Activated T-cell treated with anti-CD3 and anti-CD28 coated beads for 48 hours (primary cell): ENCODE results near the gene SMG6.
A peak's percentile ranks its signal among the peaks of the same experiment; 100 is the strongest.
"Not testable (repeated sequence)": the region's sequence is repeated elsewhere in the genome, so short reads cannot be mapped to it uniquely, and the experiment has no call there.

Experiments used
- DNase-seq: peaks from one replicate; pipeline ENCODE4 v3.0.0-alpha.2; 2020; ENCODE audit warnings: low read depth

Gene SMG6

GRCh38 chr17:2025622-2026309 is 277.8 kb downstream of the SMG6 start:
- DNase-seq: peak; percentile 23

- DNase-seq: peak; percentile 30
Measured at GRCh38 chr17:2025220-2025621, 278.4 kb downstream of the SMG6 start, which contains the start of gene RTN4RL1. RTN4RL1 (minus strand) TSS chr17:2025334; CDS start chr17:2024865, 469 bp downstream.

- DNase-seq: no peak
Measured at GRCh38 chr17:2024572-2025219, 278.9 kb downstream of the SMG6 start.

GRCh38 chr17:2023692-2024571 is 279.7 kb downstream of the SMG6 start:
- DNase-seq: no peak

GRCh38 chr17:2023256-2023655 is 280.3 kb downstream of the SMG6 start:
- DNase-seq: no peak

GRCh38 chr17:2022647-2023240 is 280.8 kb downstream of the SMG6 start:
- DNase-seq: no peak

GRCh38 chr17:2020721-2021120 is 282.9 kb downstream of the SMG6 start:
- DNase-seq: no peak

- DNase-seq: no peak
Measured at GRCh38 chr17:2019723-2020122, 283.9 kb downstream of the SMG6 start.

- no peak for DNase-seq
Measured at GRCh38 chr17:2018716-2019510, 284.7 kb downstream of the SMG6 start.

GRCh38 chr17:2017274-2017941 is 286.2 kb downstream of the SMG6 start:
- no peak for DNase-seq

GRCh38 chr17:2016494-2016893 is 287.1 kb downstream of the SMG6 start:
- DNase-seq: no peak

- DNase-seq: no peak
Measured at GRCh38 chr17:2015314-2015713, 288.3 kb downstream of the SMG6 start.

- no peak for DNase-seq
Measured at GRCh38 chr17:2013994-2014317, 289.6 kb downstream of the SMG6 start.

GRCh38 chr17:2013220-2013993 is 290.2 kb downstream of the SMG6 start:
- not testable (repeated sequence) for DNase-seq

GRCh38 chr17:2012499-2012898 is 291.1 kb downstream of the SMG6 start:
- DNase-seq: no peak

- DNase-seq: no peak
Measured at GRCh38 chr17:2011411-2012371, 291.9 kb downstream of the SMG6 start.
